Glutamatergic neuron (in vitro differentiated cells): ENCODE data around the gene DLG4. TPM values are rescaled to one million over a fixed set of nuclear protein-coding genes. Genes with fewer than 3 reads are reported as not detected.
A peak's percentile ranks its signal among the peaks of the same experiment; 100 is the strongest.

Experiments
- DNase-seq: peaks from one replicate; pipeline ENCODE4 v3.0.0; 2022
- H3K27ac Mint-ChIP-seq: one replicate; pipeline ENCODE4 v1.8.0; 2020; ENCODE audit warnings: mild to moderate bottlenecking, mixed read lengths, inconsistent platforms; ENCODE audit not compliant: unreplicated experiment
- H3K27me3 Mint-ChIP-seq: one replicate; pipeline ENCODE4 v1.8.0; 2020; ENCODE audit warnings: mild to moderate bottlenecking, moderate library complexity, mixed read lengths, inconsistent platforms; ENCODE audit not compliant: unreplicated experiment
- H3K36me3 Mint-ChIP-seq: one replicate; pipeline ENCODE4 v1.8.0; 2020; ENCODE audit warnings: mild to moderate bottlenecking, mixed read lengths, inconsistent platforms; ENCODE audit not compliant: unreplicated experiment
- H3K4me1 Mint-ChIP-seq: one replicate; pipeline ENCODE4 v1.8.0; 2020; ENCODE audit warnings: mild to moderate bottlenecking, low read depth, mixed read lengths, inconsistent platforms; ENCODE audit not compliant: unreplicated experiment
- H3K4me3 Mint-ChIP-seq: one replicate; pipeline ENCODE4 v1.8.0; 2020; ENCODE audit warnings: mild to moderate bottlenecking, mixed read lengths, inconsistent platforms; ENCODE audit not compliant: unreplicated experiment
- H3K9me3 Mint-ChIP-seq: one replicate; pipeline ENCODE4 v1.8.0; 2020; ENCODE audit warnings: mild to moderate bottlenecking, moderate library complexity, mixed read lengths, inconsistent platforms; ENCODE audit not compliant: unreplicated experiment
- total RNA-seq: library from RNA; stranded (reverse); fragmentation: NEBNext Ultra II Directional; extraction: Animal tissue kit (Norgen Biotek cat#: 25700); gene quantifications from one replicate; pipeline ENCODE4 v1.2.1, GENCODE V29; 2021; ENCODE audit not compliant: unreplicated experiment
- TF ChIP-seq, protein P1 (sequence below): fragments of 200-600 bp; sonication (generic); IDR thresholded peaks from one replicate; pipeline ENCODE4 v1.5.0; 2021; ENCODE audit not compliant: partially characterized antibody, unreplicated experiment

Gene DLG4
- total RNA-seq, 1 donor from 2014 or later: 157 TPM

DNA sequence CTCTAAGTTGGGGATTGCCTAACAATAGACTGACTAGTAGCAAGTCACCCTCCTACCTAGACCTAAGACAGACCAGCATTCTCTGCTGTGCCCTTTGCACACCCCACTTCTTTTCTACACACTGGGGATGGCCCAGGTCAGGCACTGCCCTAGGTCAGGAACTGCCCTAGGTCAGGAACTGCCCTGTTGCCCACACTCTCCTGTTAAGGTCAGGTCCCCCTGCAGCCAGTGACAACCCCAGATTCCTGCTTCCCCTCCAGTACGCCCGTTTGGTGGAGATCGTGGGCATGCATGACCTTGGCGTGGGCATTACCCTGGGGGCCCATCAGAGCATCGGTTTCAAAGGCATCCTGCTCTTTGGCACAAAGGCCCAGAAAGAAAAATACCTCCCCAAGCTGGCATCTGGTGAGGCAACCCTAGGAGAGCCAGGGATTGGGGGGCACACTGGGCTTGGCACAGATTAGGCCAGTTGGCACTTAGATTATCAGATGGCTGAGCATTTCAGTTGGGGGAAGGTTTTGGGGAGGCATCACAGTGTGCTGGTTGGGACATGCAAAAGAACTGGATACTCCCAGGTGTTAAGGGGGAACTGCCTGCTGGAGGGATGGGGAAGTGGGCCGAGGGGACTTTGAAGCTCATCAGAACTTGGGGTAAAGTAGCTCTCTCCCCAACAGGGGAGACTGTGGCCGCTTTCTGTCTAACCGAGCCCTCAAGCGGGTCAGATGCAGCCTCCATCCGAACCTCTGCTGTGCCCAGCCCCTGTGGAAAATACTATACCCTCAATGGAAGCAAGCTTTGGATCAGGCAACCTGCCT is 1.8 kb upstream of the DLG4 start:
- TF ChIP-seq, protein P1, sequence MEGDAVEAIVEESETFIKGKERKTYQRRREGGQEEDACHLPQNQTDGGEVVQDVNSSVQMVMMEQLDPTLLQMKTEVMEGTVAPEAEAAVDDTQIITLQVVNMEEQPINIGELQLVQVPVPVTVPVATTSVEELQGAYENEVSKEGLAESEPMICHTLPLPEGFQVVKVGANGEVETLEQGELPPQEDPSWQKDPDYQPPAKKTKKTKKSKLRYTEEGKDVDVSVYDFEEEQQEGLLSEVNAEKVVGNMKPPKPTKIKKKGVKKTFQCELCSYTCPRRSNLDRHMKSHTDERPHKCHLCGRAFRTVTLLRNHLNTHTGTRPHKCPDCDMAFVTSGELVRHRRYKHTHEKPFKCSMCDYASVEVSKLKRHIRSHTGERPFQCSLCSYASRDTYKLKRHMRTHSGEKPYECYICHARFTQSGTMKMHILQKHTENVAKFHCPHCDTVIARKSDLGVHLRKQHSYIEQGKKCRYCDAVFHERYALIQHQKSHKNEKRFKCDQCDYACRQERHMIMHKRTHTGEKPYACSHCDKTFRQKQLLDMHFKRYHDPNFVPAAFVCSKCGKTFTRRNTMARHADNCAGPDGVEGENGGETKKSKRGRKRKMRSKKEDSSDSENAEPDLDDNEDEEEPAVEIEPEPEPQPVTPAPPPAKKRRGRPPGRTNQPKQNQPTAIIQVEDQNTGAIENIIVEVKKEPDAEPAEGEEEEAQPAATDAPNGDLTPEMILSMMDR: no peak
- no peak for DNase-seq
- H3K27ac Mint-ChIP-seq: peak overlapping the region; percentile 48
- H3K36me3 Mint-ChIP-seq: no peaks in the 10 kb centered on the region
- peaks cover 17% of the 10 kb centered on the region for H3K9me3 Mint-ChIP-seq
- H3K4me1 Mint-ChIP-seq: peaks cover 28% of the 10 kb centered on the region
- peaks cover 15% of the 10 kb centered on the region for H3K27me3 Mint-ChIP-seq
- H3K4me3 Mint-ChIP-seq: peak overlapping the region; percentile 88

DNA sequence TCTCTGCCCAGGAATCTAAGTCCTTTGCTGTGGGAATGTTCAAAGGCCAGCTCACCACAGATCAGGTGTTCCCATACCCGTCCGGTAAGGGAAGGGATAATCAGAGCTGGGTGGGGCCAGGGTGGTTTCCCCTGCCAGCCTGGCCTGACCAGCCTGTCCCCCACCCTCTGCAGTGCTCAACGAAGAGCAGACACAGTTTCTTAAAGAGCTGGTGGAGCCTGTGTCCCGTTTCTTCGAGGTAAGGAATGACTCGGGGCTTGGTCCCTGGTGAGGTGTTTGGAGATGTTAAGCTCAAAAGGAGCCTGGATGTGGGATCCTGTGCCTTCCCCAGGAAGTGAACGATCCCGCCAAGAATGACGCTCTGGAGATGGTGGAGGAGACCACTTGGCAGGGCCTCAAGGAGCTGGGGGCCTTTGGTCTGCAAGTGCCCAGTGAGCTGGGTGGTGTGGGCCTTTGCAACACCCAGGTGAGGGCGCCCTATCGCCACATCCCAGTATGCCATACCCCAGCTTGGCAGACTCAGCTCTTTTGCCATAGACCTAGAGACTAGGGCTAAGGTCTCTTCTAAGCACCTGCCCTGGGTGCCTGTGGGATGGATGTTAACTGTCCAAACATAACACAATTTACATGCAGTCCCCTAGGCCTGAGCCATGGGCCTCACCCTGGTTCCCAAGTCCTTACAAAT is 1.1 kb upstream of the DLG4 start:
- peak overlapping the region; percentile 88 for H3K4me3 Mint-ChIP-seq
- H3K27me3 Mint-ChIP-seq: peaks cover 19% of the 10 kb centered on the region

DNA sequence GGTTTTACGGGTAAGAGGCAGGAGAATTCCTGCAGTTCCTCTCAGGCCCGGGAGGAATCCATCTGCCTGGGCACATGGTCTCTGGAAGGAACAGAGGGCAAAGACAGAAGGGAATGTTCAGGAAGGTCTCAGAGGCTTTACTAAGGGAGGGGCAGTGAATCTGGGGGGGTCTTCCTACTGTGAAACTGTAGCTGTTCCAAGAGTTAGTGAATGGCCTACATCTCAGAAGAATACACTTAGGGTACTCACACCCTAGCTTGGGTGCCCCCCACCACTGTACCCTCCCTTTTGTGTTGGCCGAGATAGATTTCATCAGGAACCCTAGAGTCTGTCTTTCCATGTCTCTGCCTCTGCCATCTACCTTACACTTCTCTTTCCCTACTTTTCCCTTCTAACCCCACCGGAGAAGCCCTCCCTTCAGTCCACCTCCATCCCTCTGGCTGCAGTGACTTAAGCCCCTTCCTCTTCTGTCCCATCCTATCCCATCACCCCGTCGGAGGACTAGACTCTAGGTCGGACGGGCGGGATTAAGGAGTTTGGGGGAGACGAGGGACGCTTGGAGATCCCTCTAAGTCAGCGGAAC is 316 bp downstream of the DLG4 start:
- TF ChIP-seq, protein P1: no peak
- Mint-ChIP-seq H3K27me3 (peaks cover 22% of the 10 kb centered on the region), H3K36me3 (no peaks in the 10 kb centered on the region), H3K27ac (peak overlapping the region; percentile 86), H3K9me3 (peaks cover 17% of the 10 kb centered on the region), H3K4me1 (peaks cover 37% of the 10 kb centered on the region), H3K4me3 (peak overlapping the region; percentile 89)
- DNase-seq: no peak

More for the DNA sequence above, 1.1 kb upstream of the DLG4 start:
- TF ChIP-seq, protein P1: no peak
- Mint-ChIP-seq H3K9me3 (peaks cover 17% of the 10 kb centered on the region), H3K4me1 (peaks cover 34% of the 10 kb centered on the region), H3K36me3 (no peaks in the 10 kb centered on the region), H3K27ac (peak overlapping the region; percentile 64)
- peak; percentile 54 for DNase-seq

DNA sequence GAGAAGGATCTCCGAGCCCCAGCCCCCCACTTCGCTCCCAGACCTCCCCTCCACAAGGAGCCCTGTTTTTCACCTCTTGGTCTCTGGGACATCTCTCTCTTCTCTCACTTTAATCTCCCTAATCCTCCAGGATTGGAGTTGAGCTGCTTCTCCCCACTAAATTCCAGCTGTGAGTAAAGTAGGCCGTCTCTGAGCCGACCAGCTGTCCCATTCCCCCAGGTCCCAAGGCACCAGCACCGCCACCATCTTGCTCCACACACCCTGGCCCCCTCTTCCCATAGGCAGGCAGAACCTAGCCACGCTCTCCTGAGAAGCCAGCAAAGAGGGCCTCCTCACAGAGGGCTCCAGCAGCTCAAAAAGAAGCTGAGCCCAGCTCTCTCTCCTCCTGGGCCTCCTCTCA is 878 bp downstream of the DLG4 start:
- H3K27me3 Mint-ChIP-seq: peaks cover 22% of the 10 kb centered on the region
- no peaks in the 10 kb centered on the region for H3K36me3 Mint-ChIP-seq
- H3K4me3 Mint-ChIP-seq: peak overlapping the region; percentile 89
- TF ChIP-seq, protein P1: no peak
- H3K4me1 Mint-ChIP-seq: peaks cover 37% of the 10 kb centered on the region
- H3K27ac Mint-ChIP-seq: peak overlapping the region; percentile 66
- no peak for DNase-seq
- H3K9me3 Mint-ChIP-seq: peaks cover 20% of the 10 kb centered on the region
